Loucy (cell line): ENCODE data around the gene ATP11A.

ENCODE experiments used
- H2AFZ ChIP-seq: fragments of 200-600 bp; sonication (generic); 2 replicates; pipeline ENCODE4 v1.6.0; 2016; ENCODE audit warnings: antibody characterized with exemption, mild to moderate bottlenecking, low read length, moderate library complexity
- H3F3A ChIP-seq: fragments of 200-600 bp; 2 replicates; pipeline ENCODE4 v1.6.0; 2016; ENCODE audit warnings: antibody characterized with exemption, low read depth, mild to moderate bottlenecking
- H3K27me3 ChIP-seq: fragments of 200-600 bp; sonication (generic); 2 replicates; pipeline ENCODE4 v1.6.1; 2014; ENCODE audit warnings: low read length, mild to moderate bottlenecking; ENCODE audit not compliant: insufficient read depth, poor library complexity, severe bottlenecking
- H3K36me3 ChIP-seq: fragments of 200-600 bp; sonication (generic); 2 replicates; pipeline ENCODE4 v1.6.1; 2016; ENCODE audit warnings: low read length; ENCODE audit not compliant: insufficient read depth
- H3K4me1 ChIP-seq: fragments of 200-600 bp; sonication (generic); 2 replicates; pipeline ENCODE4 v1.5.1; 2014; ENCODE audit warnings: low read length, mild to moderate bottlenecking; ENCODE audit not compliant: insufficient read depth, poor library complexity, severe bottlenecking
- H3K4me2 ChIP-seq: fragments of 200-600 bp; sonication (generic); 2 replicates; pipeline ENCODE4 v1.6.0; 2014; ENCODE audit warnings: antibody characterized with exemption, low read length, low read depth, mild to moderate bottlenecking; ENCODE audit not compliant: poor library complexity, severe bottlenecking
- H3K4me3 ChIP-seq: fragments of 200-600 bp; sonication (generic); 2 replicates; pipeline ENCODE4 v1.5.1; 2014; ENCODE audit warnings: low read length, mild to moderate bottlenecking, mixed read lengths; ENCODE audit not compliant: poor library complexity, severe bottlenecking
- H3K79me2 ChIP-seq: fragments of 200-600 bp; sonication (generic); 2 replicates; pipeline ENCODE4 v1.6.1; 2014; ENCODE audit warnings: low read length; ENCODE audit not compliant: insufficient read depth
- H3K9ac ChIP-seq: fragments of 200-600 bp; sonication (generic); 2 replicates; pipeline ENCODE4 v1.6.0; 2014; ENCODE audit warnings: mild to moderate bottlenecking, low read depth, low read length, moderate library complexity; ENCODE audit not compliant: poor library complexity, severe bottlenecking
- H3K9me2 ChIP-seq: fragments of 200-600 bp; sonication (generic); replicated peaks from 2 replicates; pipeline ENCODE4 v1.6.1; 2016; ENCODE audit warnings: low read depth, low read length, mixed read lengths
- H3K9me3 ChIP-seq: fragments of 200-600 bp; sonication (generic); 2 replicates; pipeline ENCODE4 v1.6.1; 2014; ENCODE audit warnings: mild to moderate bottlenecking, antibody characterized with exemption, low read length, low read depth; ENCODE audit not compliant: insufficient read depth
- H4K20me1 ChIP-seq: fragments of 200-600 bp; sonication (generic); 2 replicates; pipeline ENCODE4 v1.6.0; 2014; ENCODE audit warnings: antibody characterized with exemption, low read length, mild to moderate bottlenecking; ENCODE audit not compliant: insufficient read depth, poor library complexity, severe bottlenecking
- EZH2phosphoT487 ChIP-seq: fragments of 200-600 bp; IDR thresholded peaks from 2 replicates; pipeline ENCODE4 v1.6.1; 2018; ENCODE audit warnings: antibody characterized with exemption, mild to moderate bottlenecking, moderate library complexity, borderline replicate concordance
- TF ChIP-seq, protein P1 (sequence below): fragments of 200-600 bp; sonication (generic); conservative IDR thresholded peaks from 2 replicates; pipeline ENCODE4 v1.5.1; 2014; ENCODE audit warnings: mild to moderate bottlenecking, antibody characterized with exemption, low read length

Gene ATP11A

DNA sequence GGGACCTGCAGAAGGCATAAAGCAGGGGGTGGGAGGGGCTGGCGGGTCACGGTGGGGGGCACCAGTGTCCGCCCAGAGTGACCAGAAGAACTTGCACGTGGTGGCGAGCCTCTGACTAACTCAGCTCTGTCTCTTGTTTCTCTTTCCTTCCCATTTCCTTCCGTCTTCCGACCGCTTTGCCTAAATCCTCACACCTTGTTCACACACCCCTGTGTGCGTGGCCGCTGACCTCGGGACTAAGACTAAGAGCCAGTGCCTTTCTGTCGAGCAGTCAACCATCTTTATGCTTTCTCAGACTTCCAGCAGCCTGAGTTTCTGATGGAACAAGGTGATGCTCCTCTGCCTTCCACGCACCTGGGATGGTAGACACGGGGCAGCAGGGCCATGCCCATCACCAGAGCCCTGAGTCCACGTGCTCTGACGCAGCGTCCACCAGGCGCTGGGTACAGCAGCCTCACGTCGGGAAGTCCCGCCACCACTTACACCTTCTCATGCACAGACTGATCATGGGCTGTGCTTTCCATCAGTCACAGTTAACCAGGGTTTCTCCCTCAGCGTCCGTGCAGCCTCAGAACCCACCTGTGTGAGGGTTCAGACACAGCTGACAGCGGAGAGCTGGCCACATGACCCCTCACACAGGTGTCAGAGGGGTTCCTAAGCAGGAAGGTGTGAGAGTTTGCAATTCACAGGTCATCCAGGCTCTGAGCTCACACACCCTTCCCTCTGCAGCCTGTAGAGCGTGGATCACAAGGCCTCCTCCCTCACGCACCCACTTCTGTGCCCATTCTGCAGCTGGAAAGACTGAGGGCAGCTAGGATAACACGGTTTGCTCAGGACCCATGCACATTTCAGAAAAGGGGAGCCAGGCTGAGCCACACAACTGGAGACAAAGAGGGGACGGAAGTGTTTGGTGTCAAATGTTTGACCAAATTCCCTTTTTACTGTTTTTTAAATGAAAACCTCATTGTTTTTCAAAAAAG lies 188.4 kb downstream of the ATP11A start:
- no peaks in the 10 kb centered on the region for H3K27me3 ChIP-seq
- H3F3A ChIP-seq = peaks cover 10% of the 10 kb centered on the region
- H3K9ac ChIP-seq = no peak overlapping the region
- no peak overlapping the region for H2AFZ ChIP-seq
- no peaks in the 10 kb centered on the region; the same call in 1 of the 2 replicates for H3K36me3 ChIP-seq
- H3K9me2 ChIP-seq = no peaks in the 10 kb centered on the region
- H3K4me1 ChIP-seq = peaks cover 13% of the 10 kb centered on the region
- H3K4me2 ChIP-seq = no peak overlapping the region
- TF ChIP-seq, protein P1, sequence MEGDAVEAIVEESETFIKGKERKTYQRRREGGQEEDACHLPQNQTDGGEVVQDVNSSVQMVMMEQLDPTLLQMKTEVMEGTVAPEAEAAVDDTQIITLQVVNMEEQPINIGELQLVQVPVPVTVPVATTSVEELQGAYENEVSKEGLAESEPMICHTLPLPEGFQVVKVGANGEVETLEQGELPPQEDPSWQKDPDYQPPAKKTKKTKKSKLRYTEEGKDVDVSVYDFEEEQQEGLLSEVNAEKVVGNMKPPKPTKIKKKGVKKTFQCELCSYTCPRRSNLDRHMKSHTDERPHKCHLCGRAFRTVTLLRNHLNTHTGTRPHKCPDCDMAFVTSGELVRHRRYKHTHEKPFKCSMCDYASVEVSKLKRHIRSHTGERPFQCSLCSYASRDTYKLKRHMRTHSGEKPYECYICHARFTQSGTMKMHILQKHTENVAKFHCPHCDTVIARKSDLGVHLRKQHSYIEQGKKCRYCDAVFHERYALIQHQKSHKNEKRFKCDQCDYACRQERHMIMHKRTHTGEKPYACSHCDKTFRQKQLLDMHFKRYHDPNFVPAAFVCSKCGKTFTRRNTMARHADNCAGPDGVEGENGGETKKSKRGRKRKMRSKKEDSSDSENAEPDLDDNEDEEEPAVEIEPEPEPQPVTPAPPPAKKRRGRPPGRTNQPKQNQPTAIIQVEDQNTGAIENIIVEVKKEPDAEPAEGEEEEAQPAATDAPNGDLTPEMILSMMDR = no peak
- no peak for TF ChIP-seq EZH2phosphoT487
- no peaks in the 10 kb centered on the region for H3K9me3 ChIP-seq
- no peaks in the 10 kb centered on the region for H3K79me2 ChIP-seq
- no peak overlapping the region for H3K4me3 ChIP-seq
- H4K20me1 ChIP-seq = no peaks in the 10 kb centered on the region

GRCh38 chr13:112879283-112879833 lies 189.5 kb downstream of the ATP11A start:
- Histone ChIP-seq H3K4me2 (no peak overlapping the region), H2AFZ (no peak overlapping the region), H3K4me1 (peaks cover 3% of the 10 kb centered on the region), H3K36me3 (no peaks in the 10 kb centered on the region; the same call in 1 of the 2 replicates), H3K9me3 (no peaks in the 10 kb centered on the region), H3F3A (no peaks in the 10 kb centered on the region), H3K79me2 (no peaks in the 10 kb centered on the region), H4K20me1 (no peaks in the 10 kb centered on the region), H3K27me3 (no peaks in the 10 kb centered on the region), H3K4me3 (no peak overlapping the region), H3K9me2 (no peaks in the 10 kb centered on the region), H3K9ac (no peak overlapping the region)
- TF ChIP-seq, protein P1 = no peak
- TF ChIP-seq EZH2phosphoT487 = no peak

DNA sequence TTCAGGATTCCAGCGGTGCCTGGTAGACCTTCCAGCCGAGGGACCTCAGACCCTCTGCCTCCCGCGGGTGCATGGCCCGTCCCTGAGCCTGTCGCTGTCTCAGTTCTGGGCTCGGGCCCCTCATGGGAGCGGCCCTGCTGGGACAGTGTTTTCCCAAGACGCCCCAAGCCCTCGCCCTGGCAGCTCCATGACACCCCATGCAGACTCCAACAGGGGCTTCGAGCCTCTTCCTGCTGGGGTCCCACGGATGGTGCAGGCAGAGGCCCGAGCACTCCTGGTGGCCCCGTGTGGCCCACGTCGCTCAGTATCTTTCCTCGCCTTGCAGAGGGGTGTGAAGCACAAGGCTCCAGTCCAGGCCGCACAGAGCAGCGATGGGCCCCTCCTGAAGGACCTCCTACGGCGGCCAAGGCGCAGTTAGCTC lies 190.4 kb downstream of the ATP11A start:
- TF ChIP-seq, protein P1 = no peak
- Histone ChIP-seq H2AFZ (no peak overlapping the region), H3K4me1 (no peaks in the 10 kb centered on the region), H3K9me3 (no peaks in the 10 kb centered on the region), H3F3A (no peaks in the 10 kb centered on the region), H3K79me2 (no peaks in the 10 kb centered on the region), H3K36me3 (no peaks in the 10 kb centered on the region; the same call in 1 of the 2 replicates), H3K9ac (no peak overlapping the region), H4K20me1 (no peaks in the 10 kb centered on the region), H3K4me2 (no peak overlapping the region), H3K4me3 (no peak overlapping the region), H3K9me2 (no peaks in the 10 kb centered on the region), H3K27me3 (no peaks in the 10 kb centered on the region)
